HG02884 (cell line): Measurements from ENCODE around the gene EML6.

Experiments
- ATAC-seq: cut with Tn5 transposase; IDR thresholded peaks from one replicate; pipeline ENCODE4 v1.9.1; 2021; ENCODE audit warnings: mild to moderate bottlenecking, moderate library complexity; ENCODE audit not compliant: unreplicated experiment

The EML6 gene

DNA sequence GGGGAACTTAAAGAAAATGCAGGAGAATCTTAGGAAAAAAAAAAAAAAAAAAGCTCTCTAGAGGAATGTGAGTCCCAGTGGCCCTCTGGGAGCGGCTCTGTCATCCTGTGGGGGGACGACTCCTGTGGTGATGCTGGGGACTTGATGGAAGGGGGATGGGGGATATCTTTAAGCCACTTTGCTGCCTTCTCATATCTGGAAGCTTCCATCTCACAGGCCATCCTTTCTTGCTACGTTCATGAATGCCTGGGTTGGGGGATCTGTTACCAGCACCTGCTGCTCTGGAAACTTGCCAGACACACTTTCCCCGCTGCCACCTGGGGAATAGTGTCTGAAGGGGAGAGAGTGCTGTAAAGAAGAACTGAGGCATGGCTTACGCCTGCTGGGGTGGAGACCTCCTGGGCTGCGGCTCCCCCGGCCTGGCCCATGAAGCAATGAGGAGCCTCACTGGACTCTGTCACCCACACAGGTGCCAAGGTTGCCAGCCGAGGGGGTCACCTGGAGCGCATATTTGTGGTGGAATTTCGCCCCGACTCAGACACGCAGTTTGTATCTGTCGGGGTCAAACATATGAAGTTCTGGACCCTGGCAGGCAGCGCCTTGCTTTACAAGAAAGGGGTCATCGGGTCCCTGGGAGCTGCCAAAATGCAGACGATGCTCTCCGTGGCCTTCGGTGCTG lies 234.0 kb downstream of the EML6 start:
- no peak for ATAC-seq

- ATAC-seq, result no peak
These were observed 235.4 kb downstream of the EML6 start for GRCh38 chr2:54958717-54959371.

- no peak for ATAC-seq
These were observed 236.7 kb downstream of the EML6 start for GRCh38 chr2:54960164-54960563.

- no peak for ATAC-seq
These were observed 239.0 kb downstream of the EML6 start for GRCh38 chr2:54962511-54962910.

DNA sequence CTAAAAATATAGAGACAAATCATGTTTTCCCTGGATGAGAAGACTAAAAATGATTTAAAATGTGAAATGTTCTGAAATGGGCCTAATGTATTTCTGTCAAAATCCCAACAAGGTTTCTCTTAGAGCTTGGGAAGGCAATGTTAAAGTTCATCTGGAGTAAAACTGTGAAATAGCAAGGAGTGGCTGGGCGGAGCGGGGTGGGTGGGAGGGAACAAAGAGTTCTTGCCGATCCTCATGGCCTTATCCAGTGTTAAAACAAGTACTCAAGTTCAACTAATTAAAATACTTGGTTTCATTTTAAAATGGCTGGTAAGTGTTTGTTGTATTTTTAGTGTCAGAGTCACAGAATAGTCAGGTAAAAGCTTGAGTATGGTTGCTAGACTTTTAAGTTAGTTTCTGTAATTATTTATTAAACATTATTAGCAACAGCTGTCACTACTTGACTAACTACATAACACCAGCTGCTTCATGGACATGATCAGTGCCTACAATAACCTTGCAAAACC lies 239.5 kb downstream of the EML6 start:
- no peak for ATAC-seq

DNA sequence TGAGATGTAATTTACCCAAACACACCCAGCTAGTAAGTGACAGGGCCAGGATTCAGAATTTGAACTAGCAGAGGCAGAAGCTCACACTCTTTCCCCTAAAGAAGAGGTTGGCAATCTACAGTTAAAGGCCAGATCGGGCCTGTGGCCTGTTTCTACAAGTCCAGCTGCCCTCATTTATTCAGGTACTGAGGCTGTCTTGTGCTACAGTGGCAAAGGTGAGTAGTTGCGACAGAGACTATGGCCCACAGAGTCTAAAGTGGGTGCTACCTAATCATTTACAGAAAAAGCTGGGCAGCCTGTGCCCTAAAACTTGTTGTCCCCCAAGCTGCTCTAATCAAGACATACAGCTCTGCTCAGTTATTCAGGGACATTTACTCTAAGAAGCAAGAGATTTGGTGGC lies 240.0 kb downstream of the EML6 start:
- ATAC-seq, result no peak

GRCh38 chr2:54964271-54964670 lies 240.8 kb downstream of the EML6 start:
- ATAC-seq, result no peak

DNA sequence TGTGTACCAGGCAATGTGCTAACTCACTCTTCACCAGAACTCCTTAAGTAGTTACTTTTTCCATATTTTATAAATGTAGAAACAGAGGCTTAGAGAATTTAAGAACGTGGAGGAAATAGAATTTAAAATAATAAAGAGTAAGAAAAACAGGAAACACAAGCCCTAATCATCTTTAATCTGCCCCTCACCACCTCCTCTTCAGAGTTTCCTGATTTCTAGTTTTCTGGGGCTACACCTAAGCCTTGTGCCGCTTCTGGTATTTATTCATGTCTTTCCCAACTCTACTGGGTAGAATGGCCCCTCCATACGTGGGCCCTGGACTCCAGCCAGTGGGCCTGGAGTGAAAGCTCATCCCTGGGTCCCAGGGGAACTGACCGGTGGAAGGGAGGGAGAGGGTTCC lies 241.4 kb downstream of the EML6 start:
- ATAC-seq, result no peak

DNA sequence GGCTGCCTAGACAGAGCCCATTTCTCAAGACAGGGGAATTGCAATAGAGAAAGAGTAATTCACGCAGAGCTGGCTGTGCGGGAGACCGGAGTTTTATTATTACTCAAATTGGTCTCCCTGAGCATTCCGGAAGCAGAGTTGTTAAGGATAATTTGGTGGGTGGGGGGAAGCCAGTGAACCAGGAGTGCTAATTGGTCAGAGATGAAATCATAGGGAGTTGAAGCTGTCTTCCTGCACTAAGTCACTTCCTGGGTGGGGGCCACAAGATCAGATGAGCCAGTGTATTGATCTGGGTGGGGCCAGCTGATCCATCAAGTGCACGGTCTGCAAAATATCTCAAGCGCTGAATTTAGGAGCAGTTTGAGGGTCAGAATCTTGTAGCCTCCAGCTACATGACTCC lies 242.0 kb downstream of the EML6 start:
- no peak for ATAC-seq

DNA sequence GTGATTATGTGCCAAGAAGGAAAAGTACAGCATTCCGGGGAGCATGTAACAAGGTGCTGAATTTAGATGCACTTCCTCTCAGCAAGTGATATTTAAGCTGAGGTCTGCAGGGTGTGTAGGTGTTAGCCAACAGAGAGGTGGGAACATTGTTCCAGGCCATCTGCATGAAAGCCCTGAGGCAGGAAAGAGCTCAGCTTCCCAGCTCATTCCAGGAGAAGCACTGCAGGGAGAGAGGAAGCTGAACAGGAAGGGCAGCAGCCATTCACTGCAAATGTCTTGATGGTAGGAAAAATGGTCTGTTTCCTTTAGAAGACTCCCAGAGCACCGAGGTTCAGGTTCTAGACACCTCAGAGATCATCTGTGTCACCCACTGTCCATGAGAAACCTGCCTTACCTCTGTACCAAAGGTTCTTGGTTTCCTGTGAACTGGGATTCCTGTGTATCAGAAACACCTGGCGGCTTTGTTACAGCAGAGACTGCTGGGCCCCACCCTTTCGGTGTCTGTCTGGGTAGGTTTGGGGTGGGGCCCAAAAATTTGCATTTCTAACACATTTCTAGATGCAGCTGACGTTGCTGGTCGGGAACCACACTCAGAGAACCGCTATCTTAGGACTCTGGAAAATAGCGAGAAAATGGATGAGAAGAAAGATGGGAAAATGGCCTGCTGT lies 242.8 kb downstream of the EML6 start:
- no peak for ATAC-seq

DNA sequence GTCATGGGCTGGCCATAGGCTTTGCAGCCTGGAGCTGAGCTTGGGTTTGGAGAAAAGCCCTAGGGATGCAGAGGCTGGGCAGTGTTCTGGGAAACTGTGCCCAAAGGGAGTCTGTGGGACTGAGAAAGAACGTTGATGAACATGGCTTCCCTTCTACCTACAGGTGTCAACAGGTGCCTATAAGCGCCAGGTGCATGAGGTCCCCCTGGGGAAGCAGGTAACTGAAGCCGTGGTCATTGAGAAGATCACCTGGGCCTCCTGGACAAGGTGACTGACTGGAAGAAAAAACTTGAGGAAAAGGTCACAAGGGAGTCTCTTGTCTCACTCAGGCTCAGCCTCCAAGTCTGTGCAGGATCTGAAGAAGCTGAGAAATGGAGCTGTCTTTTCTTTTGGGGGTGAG lies 243.4 kb downstream of the EML6 start:
- no peak for ATAC-seq

DNA sequence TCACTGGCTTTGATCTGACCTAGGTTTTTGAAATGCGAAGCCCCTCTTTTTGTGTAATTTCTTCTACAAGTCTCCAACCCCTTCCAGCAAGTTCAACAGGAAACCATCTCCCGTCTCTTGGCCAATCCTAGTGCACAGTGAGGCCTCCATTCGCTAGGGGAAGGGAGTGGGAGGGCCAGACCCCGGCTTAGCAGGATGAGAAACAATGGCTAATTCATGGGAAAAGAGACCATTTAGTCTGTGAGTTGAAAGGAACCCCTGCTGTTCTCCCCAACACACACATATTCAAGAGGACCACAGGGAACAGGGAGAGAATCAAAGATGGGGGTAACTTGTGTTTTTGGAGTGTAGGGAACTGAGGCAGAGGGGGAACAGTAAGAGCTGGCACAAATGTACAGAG lies 243.8 kb downstream of the EML6 start:
- ATAC-seq, result no peak

DNA sequence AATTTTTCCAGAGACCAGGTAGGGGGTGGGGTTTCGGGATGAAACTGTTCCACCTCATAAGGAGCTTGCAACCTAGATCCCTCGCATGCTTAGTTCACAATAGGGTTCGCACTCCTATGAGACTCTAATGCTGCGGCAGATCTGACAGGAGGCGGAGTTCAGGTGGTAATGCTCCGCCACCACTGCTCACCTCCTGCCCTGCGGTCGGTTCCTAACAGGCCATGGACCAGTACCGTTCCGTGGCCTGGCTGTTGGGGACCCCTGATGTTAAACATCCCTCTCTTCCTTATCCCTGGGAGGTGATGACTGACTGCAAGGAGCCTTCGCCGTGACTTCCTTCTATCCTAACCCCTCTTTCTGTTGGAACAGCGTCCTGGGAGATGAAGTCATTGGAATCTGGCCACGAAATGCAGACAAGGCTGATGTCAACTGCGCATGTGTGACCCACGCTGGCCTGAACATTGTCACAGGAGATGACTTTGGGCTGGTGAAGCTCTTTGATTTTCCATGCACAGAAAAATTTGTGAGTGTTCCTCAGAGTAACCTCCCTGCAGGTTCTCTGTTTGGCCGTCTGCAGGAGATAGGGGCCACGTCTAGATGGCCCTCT lies 244.4 kb downstream of the EML6 start:
- no peak for ATAC-seq

DNA sequence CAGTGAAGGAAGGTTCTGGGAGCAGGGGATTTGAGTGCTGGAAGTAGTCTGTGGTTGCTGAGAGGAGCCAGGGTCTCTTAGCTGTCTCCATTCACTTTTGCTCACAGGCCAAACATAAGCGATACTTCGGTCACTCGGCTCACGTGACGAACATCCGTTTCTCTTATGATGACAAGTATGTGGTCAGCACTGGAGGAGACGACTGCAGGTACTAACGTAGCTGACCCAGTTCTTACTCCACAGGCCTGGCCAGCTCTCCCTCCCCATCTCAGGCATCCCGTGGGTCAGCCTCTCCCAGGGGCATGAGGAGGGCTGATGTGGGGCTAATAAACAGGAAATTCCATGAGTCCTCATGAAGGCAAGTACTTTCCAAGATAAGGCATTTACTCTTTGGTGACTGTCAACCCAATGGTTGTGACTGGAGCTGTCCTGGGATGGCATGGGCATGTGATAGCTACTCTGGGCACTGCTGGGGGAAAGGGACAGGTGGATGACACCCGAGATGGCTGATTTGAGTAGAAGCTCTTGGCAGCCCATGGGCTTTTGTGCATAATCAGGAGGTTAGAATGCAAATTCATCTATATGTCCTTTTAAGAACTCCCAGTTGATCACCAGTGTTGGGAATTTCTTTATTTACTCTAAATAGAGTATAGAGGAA lies 245.2 kb downstream of the EML6 start:
- ATAC-seq, result no peak

- no peak for ATAC-seq
These were observed 246.0 kb downstream of the EML6 start for GRCh38 chr2:54969295-54969939.

GRCh38 chr2:54969940-54970338 lies 246.5 kb downstream of the EML6 start:
- no peak for ATAC-seq

DNA sequence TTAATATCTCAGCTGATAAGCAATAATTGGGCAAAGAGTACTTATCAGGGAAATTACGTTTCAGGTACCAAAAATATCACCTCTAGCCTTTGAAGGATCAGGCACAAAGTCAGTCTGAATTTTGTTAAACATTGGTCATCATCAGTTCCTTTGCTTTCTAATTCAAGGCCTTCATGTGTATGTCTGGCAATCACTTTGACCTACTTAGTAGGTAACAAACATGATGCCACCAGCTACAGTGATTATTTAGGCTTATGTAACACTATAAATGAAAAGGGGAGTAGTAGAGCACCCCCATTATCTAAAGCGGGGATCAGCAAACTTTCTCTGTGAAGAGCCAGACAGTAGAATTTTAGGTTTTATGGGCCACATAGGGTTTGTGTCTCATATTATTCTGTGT lies 251.7 kb downstream of the EML6 start:
- no peak for ATAC-seq

DNA sequence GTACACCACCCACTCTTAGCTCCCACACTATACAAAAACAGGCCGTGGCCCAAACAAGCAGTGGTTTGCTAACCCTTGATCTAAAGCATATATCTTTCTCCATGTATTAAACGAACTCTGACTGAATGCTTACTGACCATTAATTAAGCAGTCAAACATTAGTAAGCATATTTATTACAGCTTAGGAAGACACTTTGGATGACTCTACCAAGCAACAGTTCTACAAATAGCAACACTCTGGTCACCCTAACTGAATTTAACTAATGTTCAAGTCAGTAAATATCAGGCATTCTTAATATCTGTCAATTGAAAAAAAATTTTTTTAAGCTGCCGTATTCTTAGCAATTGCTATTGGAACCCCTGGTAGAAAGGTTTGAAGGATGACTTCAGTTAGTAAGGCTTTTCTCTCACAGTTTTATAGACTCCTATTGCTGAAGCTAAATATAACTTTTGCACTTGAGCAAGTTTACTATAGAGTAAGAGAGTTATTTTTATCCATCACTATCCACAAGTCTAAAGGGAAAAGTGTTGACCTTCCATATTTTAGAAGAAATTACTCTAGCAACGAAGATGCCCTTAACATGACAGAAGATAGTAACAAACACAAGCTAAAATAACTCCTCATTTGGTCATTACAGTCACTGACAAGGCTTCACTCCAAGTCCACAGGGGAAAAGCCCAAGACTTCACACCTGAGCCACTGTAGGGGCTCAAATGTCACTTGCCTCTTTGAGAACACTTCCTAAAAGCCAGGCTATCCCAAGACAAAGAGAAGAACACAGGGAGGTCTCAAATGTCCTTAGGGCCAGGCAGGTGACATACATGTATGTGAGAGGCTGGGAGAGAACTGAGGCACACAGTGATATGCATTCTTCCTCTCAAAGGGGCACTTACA lies 252.4 kb downstream of the EML6 start:
- ATAC-seq, result no peak

- ATAC-seq, result peak; percentile 90
These were observed 253.7 kb downstream of the EML6 start for GRCh38 chr2:54977149-54977548.
